GM19239 (cell line): ENCODE measurements around the gene RCAN3.
A peak's percentile ranks its signal among the peaks of the same experiment; 100 is the strongest.
"Not testable (repeated sequence)": the region's sequence is repeated elsewhere in the genome, so short reads cannot be mapped to it uniquely, and the experiment has no call there.

ENCODE experiments used
- DNase-seq: peaks from one replicate; pipeline ENCODE4 v3.0.0; 2011; ENCODE audit warnings: low spot score; ENCODE audit not compliant: insufficient read length
- FAIRE-seq: peaks from 2 replicates; lab custom pipeline; 2011; peaks lifted over from hg19 to GRCh38; lab: Jason Lieb, UNC

RCAN3 gene

DNA sequence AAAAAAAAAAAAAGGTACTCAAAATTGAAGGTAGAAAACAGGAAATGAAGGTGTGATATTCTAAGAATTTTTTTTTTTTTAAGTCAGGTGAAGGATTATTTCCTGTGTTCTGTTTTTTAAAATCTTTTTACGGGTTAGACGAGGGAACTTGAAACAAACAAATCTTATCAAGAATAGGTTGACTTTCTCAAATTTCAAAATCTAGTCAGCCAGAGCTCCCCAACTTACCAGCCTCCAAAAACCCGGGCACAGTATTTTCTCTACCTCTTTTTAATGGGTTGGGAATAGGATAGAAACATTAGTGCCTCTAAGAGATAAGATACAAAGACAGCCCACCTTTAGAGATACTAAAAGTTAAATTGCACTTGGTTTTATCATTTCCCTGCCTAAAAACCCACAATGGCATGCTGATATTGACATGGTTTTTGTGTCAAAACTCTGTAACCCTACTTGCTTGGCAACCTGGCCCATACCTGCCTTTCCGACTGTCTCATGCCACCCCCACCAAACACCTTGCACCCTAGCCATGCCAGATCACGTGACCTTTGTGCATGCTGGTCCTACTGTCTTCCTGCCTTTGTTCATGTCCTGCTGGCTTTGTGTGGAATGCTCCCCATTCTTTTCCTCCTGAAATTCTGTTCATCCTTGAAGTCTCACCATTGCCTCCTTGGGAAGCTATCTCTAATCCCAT lies 4.2 kb downstream of the RCAN3 start:
- FAIRE-seq (no peak), DNase-seq (no peak)

DNA sequence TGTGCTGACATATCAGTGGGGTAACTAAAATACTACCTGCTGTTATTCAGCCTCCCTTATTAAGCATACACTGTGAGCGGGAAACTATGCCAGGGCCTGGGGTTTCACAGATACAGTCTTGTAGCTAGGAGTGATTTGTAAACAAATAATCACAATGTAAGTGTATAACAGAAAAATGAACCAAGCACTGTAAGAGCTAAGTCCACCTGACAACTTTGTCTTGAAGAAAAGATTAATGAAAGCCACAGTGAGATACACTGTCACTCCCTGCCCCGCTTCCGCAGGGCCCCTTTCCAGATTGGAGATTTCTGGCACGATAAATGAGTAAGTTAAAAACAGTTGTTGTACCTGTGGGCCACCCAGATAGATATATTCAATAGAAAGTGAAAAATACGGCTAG lies 4.8 kb downstream of the RCAN3 start:
- DNase-seq (no peak), FAIRE-seq (no peak)

DNA sequence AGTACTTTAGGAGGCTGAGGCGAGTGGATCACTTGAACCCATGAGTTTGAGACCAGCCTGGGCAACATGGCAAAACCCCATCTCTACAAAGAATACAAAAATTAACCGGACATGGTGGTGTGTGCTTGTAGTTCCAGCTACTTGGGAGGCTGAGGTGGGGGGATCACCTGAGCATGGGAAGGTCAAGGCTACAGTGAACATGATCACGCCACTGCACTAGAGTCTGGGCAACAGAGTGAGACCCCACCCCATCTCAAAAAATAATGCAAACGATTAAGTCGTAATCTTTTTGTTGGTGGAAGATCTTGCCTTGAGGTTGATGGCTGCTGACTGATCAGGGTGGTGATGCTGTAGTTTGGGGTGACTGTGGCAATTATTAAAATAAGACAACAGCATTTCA lies 6.3 kb downstream of the RCAN3 start:
- FAIRE-seq, result no peak
- no peak for DNase-seq

DNA sequence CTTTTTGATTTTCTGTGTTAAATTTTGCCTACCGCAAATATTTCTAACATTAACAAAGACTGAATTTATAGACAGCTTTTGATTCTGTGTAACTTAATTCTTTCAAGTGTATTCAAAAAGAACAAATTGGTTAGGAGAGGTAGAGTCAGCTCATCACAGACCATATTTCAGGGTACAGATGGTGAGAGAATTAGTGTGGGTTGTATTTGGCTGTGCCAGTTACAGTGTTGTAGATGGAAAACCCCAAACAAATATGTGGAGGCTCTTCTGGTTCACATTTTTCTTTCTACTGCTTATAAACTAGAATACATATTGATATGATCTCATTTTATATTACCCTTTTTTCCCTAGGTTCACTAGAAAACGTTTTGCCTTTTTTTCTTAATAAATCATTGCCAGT lies 11.1 kb downstream of the RCAN3 start:
- no peak for DNase-seq
- no peak for FAIRE-seq

DNA sequence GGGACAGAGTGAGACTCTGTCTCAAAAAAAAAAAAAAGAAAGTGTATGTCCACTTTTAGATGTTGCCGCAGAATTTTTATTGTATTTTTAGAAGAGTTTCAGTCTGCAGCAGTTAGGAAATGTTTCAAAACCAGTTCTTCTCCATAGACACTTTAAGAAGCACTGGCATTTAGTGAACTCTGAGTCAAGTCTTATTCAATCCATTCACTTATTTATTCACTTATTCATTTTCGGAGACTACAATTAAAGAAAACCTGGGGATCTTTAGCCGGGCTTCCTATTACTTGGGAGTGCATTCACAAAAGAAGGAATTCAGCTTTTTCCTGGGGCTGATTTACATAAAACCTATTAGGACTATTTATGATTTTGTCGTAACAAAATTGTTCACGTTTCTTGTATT lies 12.3 kb downstream of the RCAN3 start:
- no peak for DNase-seq
- no peak for FAIRE-seq

DNA sequence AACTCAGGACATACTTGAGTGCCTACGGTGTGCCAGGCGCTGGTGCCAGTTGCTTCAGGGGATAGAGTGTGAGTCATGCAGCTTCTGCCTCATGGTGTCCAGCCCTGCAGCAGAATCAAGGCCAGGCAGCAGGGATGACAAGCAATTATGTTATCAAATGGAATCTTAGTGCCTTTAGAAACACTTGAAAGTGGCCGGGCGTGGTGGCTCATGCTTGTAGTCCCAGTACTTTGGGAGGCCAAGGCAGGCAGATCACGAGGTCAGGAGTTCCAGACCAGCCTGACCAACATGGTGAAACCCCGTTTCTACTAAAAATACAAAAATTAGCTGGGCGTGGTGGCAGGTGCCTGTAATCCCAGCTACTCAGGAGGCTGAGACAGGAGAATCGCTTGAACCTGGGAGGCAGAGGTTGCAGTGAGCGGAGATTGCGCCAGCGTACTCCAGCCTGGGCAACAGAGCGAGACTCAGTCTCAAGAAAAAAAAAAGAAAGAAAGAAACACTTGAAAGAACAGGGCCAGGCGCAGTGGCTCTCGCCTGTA lies 13.1 kb downstream of the RCAN3 start:
- FAIRE-seq, result not testable (repeated sequence)

DNA sequence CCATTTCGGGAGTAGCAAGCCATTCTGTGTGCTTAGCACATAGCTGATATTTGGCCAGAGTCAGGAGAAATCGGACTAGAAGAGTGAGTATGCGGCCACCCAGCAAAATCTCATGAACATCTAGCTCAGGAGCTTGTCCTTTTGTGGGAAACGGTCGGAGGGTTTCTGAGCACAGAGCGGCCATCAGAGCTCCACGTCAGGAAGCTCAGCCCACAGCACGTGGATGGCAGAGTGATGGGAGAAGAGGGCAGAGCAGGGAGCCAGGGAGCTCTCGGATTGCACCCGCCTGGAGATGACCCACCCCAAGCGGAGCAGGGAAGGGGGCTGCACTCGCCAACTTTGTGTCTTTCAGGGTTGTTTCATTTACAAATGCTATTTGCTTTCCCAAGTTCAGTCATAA lies 13.9 kb downstream of the RCAN3 start:
- DNase-seq (no peak), FAIRE-seq (no peak)

More for the DNA sequence above, 13.1 kb downstream of the RCAN3 start:
- not testable (repeated sequence) for DNase-seq

DNA sequence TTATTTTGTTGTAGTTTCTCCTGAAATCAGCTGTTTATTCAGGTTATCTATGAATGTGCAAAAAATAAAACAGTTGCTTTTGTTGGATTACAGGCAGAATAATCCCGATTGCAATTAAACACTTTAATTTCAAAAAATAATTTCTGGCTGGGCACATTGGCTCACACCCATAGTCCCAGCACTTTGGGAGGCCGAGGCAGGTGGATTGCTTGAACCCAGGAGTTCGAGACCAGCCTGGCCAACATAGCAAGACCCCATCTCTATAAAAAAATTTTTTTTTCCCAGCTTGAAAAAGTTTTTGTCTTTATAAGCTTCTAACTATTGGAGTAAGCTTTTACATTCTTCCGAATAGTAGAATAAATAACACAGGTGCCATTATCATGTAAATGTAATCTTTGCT lies 15.3 kb downstream of the RCAN3 start:
- FAIRE-seq (no peak), DNase-seq (no peak)

DNA sequence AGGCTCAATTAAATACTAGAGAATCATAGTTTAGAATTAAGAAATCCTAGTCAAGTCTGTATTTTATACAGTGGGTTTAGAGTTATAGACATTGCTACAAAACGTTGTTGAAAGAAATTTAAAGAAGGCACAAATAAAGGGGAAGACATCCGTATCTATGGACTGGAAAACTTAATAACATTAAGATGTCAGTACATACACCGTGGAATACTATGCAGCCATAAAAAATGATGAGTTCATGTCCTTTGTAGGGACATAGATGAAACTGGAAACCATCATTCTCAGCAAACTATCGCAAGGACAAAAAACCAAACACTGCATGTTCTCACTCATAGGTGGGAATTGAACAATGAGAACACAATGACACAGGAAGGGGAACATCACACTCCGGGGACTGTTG lies 17.6 kb downstream of the RCAN3 start:
- not testable (repeated sequence) for FAIRE-seq, DNase-seq

DNA sequence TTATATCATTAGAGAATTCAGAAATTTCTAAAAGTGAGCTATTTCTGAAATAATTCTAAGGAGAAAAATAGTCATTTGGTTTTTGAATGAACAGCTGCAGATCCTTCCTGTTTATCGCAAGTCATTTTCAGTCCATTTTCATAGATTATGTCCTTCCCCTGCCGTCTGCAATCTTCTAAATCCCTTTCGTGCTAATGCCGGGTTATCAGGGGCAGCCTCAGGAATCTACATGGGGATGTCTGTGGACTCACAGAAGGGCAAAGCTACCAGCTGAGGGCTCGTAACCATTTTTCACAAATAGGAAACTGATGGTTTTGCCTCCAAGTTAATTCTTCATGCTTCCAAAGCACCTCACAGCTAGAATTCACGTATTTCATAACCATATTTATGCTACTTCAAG lies 23.0 kb downstream of the RCAN3 start:
- no peak for FAIRE-seq
- DNase-seq, result no peak

DNA sequence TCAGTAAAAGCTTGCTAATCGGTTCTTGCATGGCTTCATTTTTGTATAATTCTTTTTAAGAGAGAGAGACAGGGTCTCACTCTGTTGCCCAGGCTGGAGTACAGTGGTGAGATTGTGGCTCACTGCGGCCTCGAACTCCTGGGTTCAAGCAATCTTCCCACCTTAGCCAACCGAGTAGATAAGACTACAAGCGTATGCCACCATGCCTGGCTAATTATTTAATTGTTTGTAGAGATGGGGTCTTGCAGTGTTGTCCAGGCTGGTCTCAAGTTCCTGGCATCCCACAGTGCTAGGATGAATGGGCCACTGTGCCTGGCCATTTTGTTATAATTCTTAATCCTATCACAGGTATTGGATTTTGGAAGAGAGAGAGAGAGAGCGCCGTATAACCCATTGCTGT lies 23.4 kb downstream of the RCAN3 start:
- FAIRE-seq (no peak), DNase-seq (no peak)

DNA sequence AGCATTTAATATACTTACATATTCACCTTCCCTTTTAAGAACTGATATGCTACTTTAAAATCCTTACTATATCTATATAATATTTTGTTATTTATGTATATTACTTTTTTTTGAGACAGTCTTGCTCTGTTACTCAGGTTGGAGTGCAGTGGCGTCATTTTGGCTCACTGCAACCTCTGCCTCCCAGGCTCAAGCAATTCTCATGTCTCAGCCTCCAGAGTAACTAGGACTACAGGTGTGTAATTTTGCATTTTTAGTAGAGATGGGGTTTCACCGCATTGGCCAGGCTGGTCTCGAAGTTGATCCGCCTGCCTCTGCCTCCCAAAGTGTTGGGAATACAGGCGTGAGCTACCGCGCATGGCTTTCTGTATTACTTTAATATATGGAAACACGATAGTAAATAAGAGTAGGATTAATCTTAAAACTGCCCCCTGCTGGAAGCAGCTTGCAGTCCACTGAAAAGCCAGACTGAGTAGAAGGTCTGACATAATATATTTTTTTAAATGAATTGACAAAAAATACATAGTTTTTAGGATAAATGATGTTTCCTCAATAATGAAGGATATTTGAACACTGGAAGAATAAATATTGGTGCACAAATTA lies 24.4 kb downstream of the RCAN3 start:
- FAIRE-seq (no peak), DNase-seq (no peak)

DNA sequence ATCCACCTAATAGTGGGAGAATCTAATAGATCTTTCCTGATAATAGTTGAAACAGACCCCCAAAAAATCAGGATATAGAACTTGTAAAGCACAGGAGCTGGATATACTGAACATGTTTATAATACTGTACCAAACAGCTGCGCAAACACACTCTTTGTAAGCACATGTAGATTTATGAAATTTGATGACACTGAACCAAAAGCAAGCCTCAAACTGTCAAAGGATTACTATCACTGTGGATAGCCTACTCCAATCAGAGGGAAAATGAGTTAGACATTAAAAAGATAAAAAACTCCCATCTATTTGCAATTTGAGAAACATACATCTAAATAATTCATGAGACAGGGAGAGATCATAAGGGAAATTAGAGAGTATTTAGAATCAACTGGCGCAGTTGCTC lies 26.1 kb downstream of the RCAN3 start:
- FAIRE-seq (no peak), DNase-seq (no peak)

DNA sequence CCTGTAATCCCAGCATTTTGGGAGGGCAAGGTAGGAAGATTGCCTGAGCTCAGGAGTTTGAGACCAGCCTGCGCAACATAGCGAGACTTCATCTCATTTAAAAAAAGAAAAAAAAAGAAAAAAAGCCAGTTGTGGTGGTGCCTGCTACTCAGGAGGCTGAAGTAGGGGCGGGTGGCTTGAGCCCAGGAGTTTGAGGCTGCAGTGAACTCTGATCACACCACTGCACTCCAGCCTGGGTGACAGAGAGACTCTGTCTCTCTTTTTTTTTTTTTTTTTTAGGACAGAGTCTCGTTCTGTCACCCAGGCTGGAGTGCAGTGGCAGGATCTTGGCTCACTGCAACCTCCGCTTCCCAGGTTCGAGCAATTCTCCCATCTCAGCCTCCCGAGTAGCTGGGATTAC lies 26.7 kb downstream of the RCAN3 start:
- FAIRE-seq, DNase-seq: not testable (repeated sequence)

DNA sequence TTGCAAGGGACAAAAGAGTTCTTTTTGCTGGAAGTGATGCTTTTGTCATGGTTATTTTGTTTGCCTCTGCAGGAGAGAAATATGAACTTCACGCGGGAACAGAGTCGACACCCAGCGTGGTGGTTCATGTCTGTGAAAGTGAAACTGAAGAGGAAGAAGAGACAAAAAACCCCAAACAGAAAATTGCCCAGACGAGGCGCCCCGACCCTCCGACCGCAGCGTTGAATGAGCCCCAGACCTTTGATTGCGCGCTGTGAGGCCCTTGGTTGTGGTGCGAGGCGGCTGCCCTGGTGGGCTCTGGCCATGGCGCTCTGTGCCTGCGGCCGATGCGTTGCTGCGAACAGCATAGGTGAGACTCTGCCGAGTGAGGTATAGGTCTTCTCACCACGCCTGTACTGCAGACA lies 32.4 kb downstream of the RCAN3 start:
- no peak for DNase-seq
- FAIRE-seq, result peak; percentile 94

DNA sequence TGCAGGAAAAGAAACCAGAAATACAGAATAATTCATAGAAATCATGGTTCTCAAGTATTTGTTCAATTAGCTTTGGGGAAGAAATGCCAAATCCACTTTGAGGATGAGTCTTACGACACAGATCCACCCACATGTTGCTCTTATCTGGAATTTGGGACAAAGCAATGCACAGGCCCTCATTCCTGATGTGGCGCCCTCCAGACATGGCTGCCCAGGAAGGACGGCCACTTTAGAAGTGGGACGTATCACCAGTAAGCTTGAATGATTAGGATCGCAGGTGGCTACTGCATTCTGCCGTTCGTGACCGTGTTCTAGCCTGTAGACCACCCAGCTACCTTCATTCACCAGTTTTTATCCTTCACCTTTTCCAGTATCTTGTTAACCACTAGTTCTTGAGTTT lies 33.1 kb downstream of the RCAN3 start:
- DNase-seq (no peak), FAIRE-seq (peak; percentile 4)

DNA sequence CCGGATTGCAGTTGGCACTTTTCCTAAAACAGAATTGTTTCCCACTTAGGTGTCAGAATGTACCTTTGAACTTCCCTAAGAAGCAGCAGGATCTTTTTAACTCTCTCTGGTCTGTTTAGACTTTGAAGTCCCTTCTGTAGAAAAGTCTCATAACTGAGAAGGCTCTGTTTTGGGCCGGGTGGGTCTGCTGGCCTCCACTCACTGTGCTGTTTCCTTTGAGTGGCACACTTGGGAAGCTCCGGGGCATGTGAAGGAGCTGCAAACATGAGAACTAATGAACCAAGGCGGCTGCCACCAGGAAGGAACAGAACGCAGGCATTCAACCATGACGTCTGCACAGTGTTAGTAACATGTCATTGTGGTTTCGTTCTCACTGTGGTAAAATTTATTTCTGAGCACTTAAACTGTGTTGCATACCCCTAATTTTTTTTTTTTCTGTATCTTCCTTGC lies 33.8 kb downstream of the RCAN3 start:
- peak; percentile 89 for FAIRE-seq
- no peak for DNase-seq

DNA sequence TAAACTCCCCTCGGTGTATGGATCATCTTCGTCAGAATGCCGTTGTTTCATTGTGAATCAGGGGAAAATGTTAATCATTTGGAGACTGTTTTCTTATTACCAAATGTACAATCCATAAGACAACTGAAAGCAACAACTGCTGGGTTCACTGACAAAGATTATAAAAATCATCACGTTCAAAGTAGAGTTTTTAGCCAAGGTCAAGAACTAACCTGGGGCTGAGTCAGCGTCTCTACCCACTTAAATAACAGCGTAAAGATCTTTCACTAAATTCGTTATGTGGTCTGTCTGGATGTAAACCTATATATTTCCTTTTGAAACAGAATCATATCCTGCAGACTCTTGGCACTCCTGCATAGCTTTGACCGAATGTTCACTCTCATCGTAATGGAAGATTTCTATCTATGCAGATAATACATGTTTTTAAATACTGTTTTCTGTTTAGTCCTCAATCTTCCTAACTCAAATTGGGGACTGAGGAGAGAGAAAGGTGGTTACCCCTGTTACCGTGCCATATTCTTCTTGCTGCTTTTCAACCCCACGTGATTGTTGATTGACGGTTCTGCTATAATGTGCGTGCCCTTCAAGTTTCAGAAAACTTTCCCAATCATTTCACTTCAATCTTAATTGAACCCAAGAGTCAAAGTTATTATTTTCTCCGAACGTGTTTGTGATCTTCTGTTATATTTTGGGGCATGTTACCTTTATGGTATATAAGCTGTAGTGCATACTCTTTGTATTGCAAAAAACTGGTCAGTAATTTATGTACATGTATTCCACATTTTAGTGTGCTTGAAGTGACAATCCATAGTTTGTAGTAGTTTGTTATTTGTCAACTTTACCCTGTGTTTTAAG lies 37.6 kb downstream of the RCAN3 start:
- no peak for FAIRE-seq
- DNase-seq, result no peak

DNA sequence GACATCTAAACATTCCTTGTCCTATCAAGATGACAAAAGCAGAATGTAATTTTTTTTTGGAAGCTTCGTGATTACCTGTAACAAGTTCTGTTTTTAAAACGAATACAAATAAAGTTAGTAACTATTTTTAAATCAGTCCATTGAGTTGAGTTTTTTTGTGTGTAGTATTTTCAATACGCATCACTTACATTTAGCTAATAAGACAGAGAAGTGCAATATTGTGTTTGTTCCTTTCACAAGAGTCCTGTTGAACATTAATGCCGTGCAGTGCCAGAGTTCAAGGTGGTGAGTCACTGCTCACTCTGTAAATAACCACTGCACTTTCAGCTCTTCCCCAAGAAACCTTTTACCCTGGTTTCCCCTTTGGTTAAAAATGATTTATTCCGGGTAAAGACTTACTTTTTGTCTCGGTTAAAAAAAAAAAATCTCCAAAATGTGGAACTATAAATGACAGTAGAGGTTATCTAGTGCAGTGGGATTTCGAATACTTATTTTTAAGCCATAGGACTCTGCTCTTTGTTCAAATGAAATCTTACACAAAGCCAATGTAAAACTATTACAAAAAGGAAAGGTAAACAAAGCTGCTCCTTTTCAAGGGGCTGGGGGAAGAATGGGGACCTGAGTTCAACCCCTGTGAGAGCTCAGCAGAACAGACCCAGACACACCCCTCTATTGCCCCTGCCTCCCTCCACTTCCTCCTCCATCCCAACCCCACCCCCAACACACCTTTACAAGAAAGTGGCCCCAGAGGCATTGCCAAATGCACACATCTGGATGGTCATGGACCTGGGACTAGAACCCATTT lies 38.5 kb downstream of the RCAN3 start:
- DNase-seq (no peak), FAIRE-seq (no peak)

DNA sequence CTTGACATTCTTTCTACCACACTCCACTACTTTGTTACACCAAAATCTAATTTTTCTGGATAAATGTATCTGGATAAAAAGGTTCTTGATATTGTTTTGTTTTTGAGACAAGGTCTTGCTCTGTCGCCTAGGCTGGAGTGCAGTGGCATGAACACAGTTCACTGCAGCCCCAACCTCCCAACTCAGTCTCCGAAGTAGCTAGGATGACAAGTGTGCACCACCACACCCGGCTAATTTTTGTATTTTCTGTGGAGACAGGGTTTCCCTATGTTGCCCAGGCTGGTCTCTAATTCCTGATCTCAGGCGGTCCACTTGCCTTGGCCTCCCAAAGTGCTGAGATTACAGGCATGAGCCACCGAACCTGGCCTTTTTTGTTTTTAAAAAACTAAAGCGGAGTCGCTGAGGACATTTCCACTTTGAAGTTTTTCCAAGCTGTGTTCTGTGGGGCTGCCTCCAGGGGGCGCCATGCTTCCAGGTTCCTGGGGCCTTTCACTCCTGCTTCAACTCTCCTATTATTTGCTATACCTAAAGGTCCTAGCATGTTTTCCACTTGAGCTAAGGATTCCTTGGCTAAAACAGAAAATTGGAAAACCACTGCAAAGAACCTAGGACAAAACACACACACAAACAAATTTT lies 39.2 kb downstream of the RCAN3 start:
- DNase-seq, result no peak
- no peak for FAIRE-seq
